ENCODE results near the gene CORIN. TPM values are rescaled to one million over a fixed set of nuclear protein-coding genes. Genes with fewer than 3 reads are reported as not detected.
"Not testable (repeated sequence)": the region's sequence is repeated elsewhere in the genome, so short reads cannot be mapped to it uniquely, and the experiment has no call there.

Gene CORIN
- total RNA-seq, 2 experiments from 2014 or later = 0.56 TPM; not detected in 1

GRCh38 chr4:47791965-47792364 is 45.9 kb downstream of the CORIN start:
- Mint-ChIP-seq H3K4me3 (no peak overlapping the region), H3K36me3 (no peaks in the 10 kb centered on the region), H3K27ac (no peak overlapping the region), H3K4me1 (ENCODE audit: low read depth) (no peaks in the 10 kb centered on the region), H3K9me3 (no peaks in the 10 kb centered on the region), H3K27me3 (no peaks in the 10 kb centered on the region)
- no peak for DNase-seq
- ChIA-PET POLR2A (interaction anchor here (0.6 kb wide), 1 partner anchor 60 kb away, joined by 3 read pairs; no protein-coding TSS in a partner anchor), CTCF (interaction anchor here (0.7 kb wide), 1 partner anchor 134 kb away, joined by 3 read pairs; no protein-coding TSS in a partner anchor)
- intact Hi-C loops (cut with micrococcal nuclease) = no loop called here

DNA sequence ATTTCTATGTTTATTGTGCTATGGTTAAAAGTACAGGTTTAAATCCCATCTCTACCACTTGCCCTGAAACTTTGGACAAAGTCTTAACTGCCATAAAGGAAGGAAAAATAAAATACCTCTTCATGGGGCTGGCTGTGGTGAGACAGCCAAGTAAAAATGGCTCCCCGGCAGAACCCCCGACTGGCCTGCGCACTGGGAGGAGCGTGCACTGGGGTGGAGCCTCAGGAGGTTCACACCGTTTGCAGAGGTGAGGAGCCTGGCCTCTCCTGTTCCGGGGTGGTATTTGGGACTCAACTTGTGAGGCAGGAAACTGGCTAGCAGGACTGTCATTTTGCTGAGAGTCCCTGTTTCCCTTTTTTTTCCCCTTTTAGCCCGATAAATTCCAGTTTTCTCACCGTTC is 47.8 kb downstream of the CORIN start:
- Mint-ChIP-seq H3K36me3 (no peaks in the 10 kb centered on the region), H3K9me3 (no peaks in the 10 kb centered on the region), H3K27ac (no peak overlapping the region), H3K4me1 (ENCODE audit: low read depth) (no peaks in the 10 kb centered on the region), H3K27me3 (peaks cover 2% of the 10 kb centered on the region), H3K4me3 (no peak overlapping the region)
- CTCF ChIA-PET = no interaction called here
- intact Hi-C loops (cut with micrococcal nuclease) = no loop called here
- POLR2A ChIA-PET = no interaction called here
- no peak for DNase-seq

DNA sequence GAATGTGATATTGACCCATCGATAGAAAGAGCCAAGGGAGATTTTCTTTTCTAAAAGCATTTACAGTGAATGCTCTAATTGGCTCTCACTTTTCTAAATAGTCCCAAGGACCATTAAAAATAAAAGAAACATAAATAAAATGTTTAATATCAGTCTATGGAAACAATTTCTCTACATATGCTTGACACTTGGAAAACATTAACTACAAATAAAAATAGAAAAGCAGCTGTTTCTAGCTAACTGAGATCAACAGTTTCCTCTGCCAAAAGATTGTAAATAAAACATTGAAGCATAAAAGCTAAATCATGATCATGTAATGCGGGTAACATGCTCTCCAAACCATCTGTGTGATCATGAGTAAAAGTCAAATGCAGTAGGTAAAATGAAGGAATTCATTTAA is 49.7 kb downstream of the CORIN start:
- ChIA-PET CTCF (no interaction called here), POLR2A (no interaction called here)
- Mint-ChIP-seq H3K4me1 (ENCODE audit: low read depth) (no peaks in the 10 kb centered on the region), H3K27me3 (peaks cover 2% of the 10 kb centered on the region), H3K9me3 (no peaks in the 10 kb centered on the region), H3K27ac (no peak overlapping the region), H3K4me3 (no peak overlapping the region), H3K36me3 (no peaks in the 10 kb centered on the region)
- intact Hi-C loops (cut with micrococcal nuclease) = no loop called here
- DNase-seq = no peak

GRCh38 chr4:47786958-47787370 is 50.9 kb downstream of the CORIN start:
- Mint-ChIP-seq H3K36me3 (no peaks in the 10 kb centered on the region), H3K4me3 (no peak overlapping the region), H3K9me3 (no peaks in the 10 kb centered on the region), H3K27me3 (peaks cover 2% of the 10 kb centered on the region), H3K4me1 (ENCODE audit: low read depth) (no peaks in the 10 kb centered on the region), H3K27ac (no peak overlapping the region)
- DNase-seq = no peak
- intact Hi-C loops (cut with micrococcal nuclease) = no loop called here
- ChIA-PET POLR2A (no interaction called here), CTCF (no interaction called here)

GRCh38 chr4:47785153-47785552 is 52.7 kb downstream of the CORIN start:
- no peak for DNase-seq
- POLR2A ChIA-PET = no interaction called here
- intact Hi-C loops (cut with micrococcal nuclease) = no loop called here
- CTCF ChIA-PET = no interaction called here
- peaks cover 4% of the 10 kb centered on the region for H3K27me3 Mint-ChIP-seq
- H3K4me3 Mint-ChIP-seq = no peak overlapping the region
- H3K4me1 Mint-ChIP-seq (ENCODE audit: low read depth) = no peaks in the 10 kb centered on the region
- H3K36me3 Mint-ChIP-seq = no peaks in the 10 kb centered on the region
- no peak overlapping the region for H3K27ac Mint-ChIP-seq
- H3K9me3 Mint-ChIP-seq = peaks cover 3% of the 10 kb centered on the region

- peaks cover 4% of the 10 kb centered on the region for H3K27me3 Mint-ChIP-seq
- H3K4me1 Mint-ChIP-seq (ENCODE audit: low read depth) = no peaks in the 10 kb centered on the region
- no peak overlapping the region for H3K27ac Mint-ChIP-seq
- ChIA-PET CTCF (no interaction called here), POLR2A (no interaction called here)
- H3K4me3 Mint-ChIP-seq = no peak overlapping the region
- no peaks in the 10 kb centered on the region for H3K36me3 Mint-ChIP-seq
- intact Hi-C loops (cut with micrococcal nuclease) = no loop called here
- DNase-seq = no peak
- H3K9me3 Mint-ChIP-seq = peaks cover 3% of the 10 kb centered on the region
Observed at GRCh38 chr4:47784222-47784621, 53.6 kb downstream of the CORIN start.

GRCh38 chr4:47776353-47776752 is 61.5 kb downstream of the CORIN start:
- Mint-ChIP-seq H3K27me3 (peaks cover 8% of the 10 kb centered on the region), H3K27ac (no peak overlapping the region), H3K36me3 (no peaks in the 10 kb centered on the region), H3K4me1 (ENCODE audit: low read depth) (no peaks in the 10 kb centered on the region), H3K9me3 (peaks cover 7% of the 10 kb centered on the region), H3K4me3 (no peak overlapping the region)
- POLR2A ChIA-PET = no interaction called here
- no peak for DNase-seq
- intact Hi-C loops (cut with micrococcal nuclease) = no loop called here
- CTCF ChIA-PET = interaction anchor here (1.2 kb wide), 1 partner anchor 12 kb away, joined by 3 read pairs; no protein-coding TSS in a partner anchor

DNA sequence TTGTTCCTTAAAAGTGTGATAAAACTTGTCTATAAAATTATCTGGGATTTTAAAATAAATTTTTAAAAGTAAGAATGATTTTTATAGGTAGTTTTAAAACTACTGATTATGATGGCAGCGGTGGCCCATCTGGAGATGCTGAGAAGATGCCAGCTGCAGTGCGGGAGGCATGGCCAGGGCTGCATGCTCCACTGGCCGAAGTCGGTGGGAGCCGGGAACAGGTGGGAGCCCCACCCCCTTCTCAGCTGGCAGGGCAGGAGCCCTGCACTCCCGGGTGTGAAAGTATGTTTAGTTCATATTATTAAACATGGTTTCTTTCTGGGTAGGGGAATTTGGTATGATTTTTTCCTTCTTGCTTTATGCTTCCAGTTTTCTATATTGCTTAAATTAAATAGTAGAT is 63.8 kb downstream of the CORIN start:
- no peak for DNase-seq
- Mint-ChIP-seq H3K27me3 (peaks cover 6% of the 10 kb centered on the region), H3K4me3 (no peak overlapping the region), H3K27ac (no peak overlapping the region), H3K36me3 (no peaks in the 10 kb centered on the region), H3K4me1 (ENCODE audit: low read depth) (no peaks in the 10 kb centered on the region), H3K9me3 (peaks cover 3% of the 10 kb centered on the region)
- CTCF ChIA-PET = no interaction called here
- intact Hi-C loops (cut with micrococcal nuclease) = no loop called here
- POLR2A ChIA-PET = no interaction called here

GRCh38 chr4:47771020-47771419 is 66.8 kb downstream of the CORIN start:
- H3K36me3 Mint-ChIP-seq = no peaks in the 10 kb centered on the region
- H3K27me3 Mint-ChIP-seq = no peaks in the 10 kb centered on the region
- H3K4me1 Mint-ChIP-seq (ENCODE audit: low read depth) = no peaks in the 10 kb centered on the region
- H3K4me3 Mint-ChIP-seq = no peak overlapping the region
- CTCF ChIA-PET = no interaction called here
- peaks cover 3% of the 10 kb centered on the region for H3K9me3 Mint-ChIP-seq
- intact Hi-C loops (cut with micrococcal nuclease) = no loop called here
- DNase-seq = no peak
- POLR2A ChIA-PET = no interaction called here
- no peak overlapping the region for H3K27ac Mint-ChIP-seq

DNA sequence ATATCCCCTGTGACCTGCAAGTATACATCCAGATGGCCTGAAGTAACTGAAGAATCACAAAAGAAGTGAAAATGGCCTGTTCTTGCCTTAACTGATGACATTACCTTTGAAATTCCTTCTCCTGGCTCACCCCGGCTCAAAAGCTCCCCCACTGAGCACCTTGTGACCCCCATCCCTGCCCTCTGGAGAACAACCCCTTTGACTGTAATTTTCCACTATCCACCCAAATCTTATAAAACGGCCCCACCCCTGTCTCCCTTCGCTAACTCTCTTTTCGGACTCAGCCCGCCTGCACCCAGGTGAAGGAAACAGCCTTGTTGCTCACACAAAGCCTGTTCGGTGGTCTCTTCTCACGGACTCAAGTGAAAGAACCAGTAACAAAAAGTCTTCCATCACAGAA is 69.9 kb downstream of the CORIN start:
- intact Hi-C loops (cut with micrococcal nuclease); H3K4me1 Mint-ChIP-seq (ENCODE audit: low read depth); H3K27me3 Mint-ChIP-seq; DNase-seq; H3K4me3 Mint-ChIP-seq; H3K36me3 Mint-ChIP-seq; H3K27ac Mint-ChIP-seq; H3K9me3 Mint-ChIP-seq: not testable (repeated sequence)
- CTCF ChIA-PET = interaction anchor here (1.1 kb wide), 1 partner anchor 17 kb away, joined by 5 read pairs; no protein-coding TSS in a partner anchor
- POLR2A ChIA-PET = interaction anchor here (0.5 kb wide), 1 partner anchor 331 kb away, joined by 6 read pairs; no protein-coding TSS in a partner anchor

DNA sequence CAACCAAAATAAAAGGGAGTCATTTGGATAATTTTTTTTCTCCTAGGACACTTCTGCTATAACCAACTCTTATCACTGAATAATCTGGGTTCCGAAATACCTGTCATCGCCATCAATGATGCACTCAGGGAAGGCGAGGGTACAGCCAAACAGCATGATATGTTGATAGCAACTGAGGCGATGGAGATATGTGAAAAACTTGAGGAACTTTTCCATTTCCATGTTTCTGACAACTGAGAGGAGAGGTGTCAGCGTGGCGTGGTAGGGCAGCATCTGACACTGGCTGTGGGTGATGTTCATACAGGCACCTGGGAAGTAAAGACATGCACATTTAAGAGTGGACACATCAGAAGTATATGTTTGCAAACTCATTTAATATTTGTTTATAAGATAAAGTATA is 74.6 kb downstream of the CORIN start:
- Mint-ChIP-seq H3K4me3 (no peak overlapping the region), H3K4me1 (ENCODE audit: low read depth) (no peaks in the 10 kb centered on the region), H3K36me3 (no peaks in the 10 kb centered on the region), H3K9me3 (peaks cover 5% of the 10 kb centered on the region), H3K27me3 (peaks cover 6% of the 10 kb centered on the region), H3K27ac (no peak overlapping the region)
- POLR2A ChIA-PET = no interaction called here
- intact Hi-C loops (cut with micrococcal nuclease) = no loop called here
- DNase-seq = no peak
- CTCF ChIA-PET = no interaction called here

DNA sequence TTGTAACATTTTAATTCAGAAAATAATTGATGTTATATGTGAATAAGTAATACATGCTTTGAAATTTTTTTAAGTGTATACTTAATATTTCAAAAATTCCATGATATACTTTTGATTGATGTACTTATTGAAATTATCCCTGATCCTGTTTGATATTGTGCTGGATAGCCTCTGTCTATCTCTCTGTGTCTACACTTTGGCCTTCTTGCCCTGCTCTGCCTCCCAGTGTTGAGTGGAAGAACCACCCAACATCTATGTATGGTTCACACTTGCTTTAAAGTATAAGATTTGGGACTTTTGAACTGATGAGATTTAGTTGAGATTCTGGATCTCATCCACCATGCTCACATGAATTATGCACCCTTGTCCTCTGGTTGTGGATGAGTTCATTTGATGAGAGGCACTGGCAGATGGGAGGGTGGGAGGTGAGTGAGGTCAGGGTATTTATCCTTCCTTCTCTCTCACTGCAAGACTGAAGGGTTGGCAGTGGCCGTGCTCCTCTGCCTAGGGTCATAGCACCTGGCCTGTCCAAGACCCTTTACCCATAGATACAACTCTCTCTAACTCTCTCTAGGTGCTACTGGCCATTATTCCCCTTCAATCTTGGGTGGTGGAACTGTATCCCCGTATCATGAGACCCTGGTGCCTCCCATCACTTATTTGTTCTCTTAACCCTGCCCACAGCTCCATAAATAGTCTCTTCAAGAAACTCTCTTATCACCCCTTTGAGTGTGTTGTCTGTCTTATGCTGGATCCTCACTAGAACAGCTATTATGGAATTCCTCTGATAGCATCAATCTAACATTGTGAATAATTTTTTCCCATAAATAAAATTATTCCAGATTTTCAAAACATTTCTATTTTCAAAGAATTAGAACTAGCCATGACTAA is 75.2 kb downstream of the CORIN start:
- no peak for DNase-seq
- H3K9me3 Mint-ChIP-seq = peaks cover 7% of the 10 kb centered on the region
- H3K36me3 Mint-ChIP-seq = no peaks in the 10 kb centered on the region
- H3K4me3 Mint-ChIP-seq = no peak overlapping the region
- CTCF ChIA-PET = no interaction called here
- POLR2A ChIA-PET = no interaction called here
- intact Hi-C loops (cut with micrococcal nuclease) = no loop called here
- H3K27ac Mint-ChIP-seq = no peak overlapping the region
- no peaks in the 10 kb centered on the region for H3K4me1 Mint-ChIP-seq (ENCODE audit: low read depth)
- peaks cover 6% of the 10 kb centered on the region for H3K27me3 Mint-ChIP-seq

- H3K27me3 Mint-ChIP-seq; POLR2A ChIA-PET; intact Hi-C loops (cut with micrococcal nuclease); DNase-seq; H3K36me3 Mint-ChIP-seq; H3K27ac Mint-ChIP-seq; H3K4me1 Mint-ChIP-seq (ENCODE audit: low read depth); H3K4me3 Mint-ChIP-seq: not testable (repeated sequence)
- CTCF ChIA-PET = interaction anchor here (1.6 kb wide), 1 partner anchor 8 kb away, joined by 5 read pairs; no protein-coding TSS in a partner anchor
- H3K9me3 Mint-ChIP-seq = peaks cover 16% of the 10 kb centered on the region
Observed at GRCh38 chr4:47753316-47753715, 84.6 kb downstream of the CORIN start.

Measured in activated CD4-positive, alpha-beta memory T cell treated with anti-CD3 and anti-CD28 coated beads for 36 hours (primary cell).